SH-SY5Y (cell line): ENCODE results near the gene ATP2B2.

Experiments
- GATA2 ChIP-seq: IDR thresholded peaks from 2 replicates; pipeline ENCODE4 v1.6.1; 2011; ENCODE audit warnings: mild to moderate bottlenecking, low read depth, low read length
- GATA3 ChIP-seq: IDR thresholded peaks from 2 replicates; pipeline ENCODE4 v1.6.1; 2011; ENCODE audit warnings: low read depth, mild to moderate bottlenecking, low read length, moderate library complexity

GRCh38 chr3:10289787-10290355 is 215.5 kb downstream of the ATP2B2 start:
- no peak for TF ChIP-seq GATA3
- no peak for TF ChIP-seq GATA2
